A549 treated with GW870086 at 1 μM for 4 hours (cell line): Measurements from ENCODE around the gene PLSCR2. TPM values are rescaled to one million over a fixed set of nuclear protein-coding genes. Genes with fewer than 3 reads are reported as not detected.

ENCODE experiments used
- total RNA-seq: library from RNA; stranded (reverse); fragments of 200-300 nt; extraction: Qiagen RNA extraction; gene quantifications from 5 replicates; pipeline ENCODE4 v1.2.3, GENCODE V29; 2022; ENCODE audit warnings: low read depth

Gene PLSCR2
- total RNA-seq: not detected in 5 replicates

GRCh38 chr3:146469150-146470017, at the start of gene PLSCR2:
Gene PLSCR2 (minus strand): TSS chr3:146469561. CDS start chr3:146459904, 9,657 bp downstream.

Other genes with a start within 250 kb of the PLSCR2 start
- 5.8 to 8.5 TPM (median 7.1 TPM) in 5 replicates for gene PLSCR4, start 218.5 kb downstream of the PLSCR2 start, total RNA-seq
- 43.0 to 52.5 TPM (median 49.4 TPM) in 5 replicates for gene PLSCR1, start 75.0 kb upstream of the PLSCR2 start, total RNA-seq
- gene PLSCR5, start 135.8 kb upstream of the PLSCR2 start, total RNA-seq: not detected in 5 replicates